ENCODE results near the gene ADI1. TPM values are rescaled to one million over a fixed set of nuclear protein-coding genes. Genes with fewer than 3 reads are reported as not detected.

Gene ADI1
- total and polyA plus RNA-seq, 10 of the 15 experiments (the other 5 are each of a cell fraction or from before 2014, with no cell fraction given): 4.4 to 78.7 (median 17.2) TPM

- RAD21 ChIA-PET (ENCODE audit: unreplicated experiment): no interaction called here
- no peak overlapping the region for H3K4me2 ChIP-seq (ENCODE audit: control insufficient read depth, insufficient read depth)
- 83% methylated on average over 10 of the region's 10 CpGs for WGBS (ENCODE audit: insufficient coverage, insufficient replicate concordance, low lambda C conversion rate, missing lambda C conversion rate)
- BruUV-seq (replicated peaks): no TSS peak
- H3K4me1 ChIP-seq (ENCODE audit: control insufficient read depth, insufficient read depth, low read length): no peaks in the 10 kb centered on the region
- no peak overlapping the region for H3K4me3 ChIP-seq
- H2AFZ ChIP-seq (ENCODE audit: control insufficient read depth, low read depth, low read length): no peak overlapping the region
- intact Hi-C loops (cut with micrococcal nuclease; ENCODE audit: unreplicated experiment): no loop called here
- DNase-seq (ENCODE audit: low read depth, low spot score) (no peak), ATAC-seq (no peak), FAIRE-seq (no peak)
- POLR2A ChIA-PET: no interaction called here
- H4K20me1 ChIP-seq (ENCODE audit: control insufficient read depth, insufficient read depth): no peaks in the 10 kb centered on the region
- H3K9ac ChIP-seq (ENCODE audit: control insufficient read depth, insufficient read depth, low read length): no peak overlapping the region
- SMC1A ChIA-PET (ENCODE audit: uncharacterized antibody, unreplicated experiment): no interaction called here
- no peak overlapping the region for H3K27ac ChIP-seq (ENCODE audit: control insufficient read depth, insufficient read depth)
- no peaks in the 10 kb centered on the region for H3K79me2 ChIP-seq (ENCODE audit: control insufficient read depth, insufficient read depth, low read length)
- H3K9me3 ChIP-seq (replicated peaks; ENCODE audit: control insufficient read depth, insufficient read depth, low read length): no peaks in the 10 kb centered on the region
- CTCF ChIA-PET: no interaction called here
- TF ChIP-seq SRF (IDR thresholded peaks at IDR 0.05; ENCODE audit: low read depth in 2 of 2, low read length in 2 of 2): no peak
- TF ChIP-seq SUZ12 (IDR thresholded peaks at IDR 0.05; ENCODE audit: unreplicated experiment): no peak
- H3K27me3 ChIP-seq (replicated peaks in 1 of 2; ENCODE audit: control insufficient read depth in 2 of 2, insufficient read depth in 2 of 2, low read length in 1 of 2): no peaks in the 10 kb centered on the region
- H3K36me3 ChIP-seq (ENCODE audit: control insufficient read depth in 2 of 2, insufficient read depth in 2 of 2, low read length in 1 of 2): no peaks in the 10 kb centered on the region
- in situ Hi-C loops (cut with MboI): no loop called here
These were observed 31.9 kb downstream of the ADI1 start for GRCh38 chr2:3487432-3487831.

- FAIRE-seq (no peak), ATAC-seq (no peak), DNase-seq (ENCODE audit: low read depth, low spot score) (no peak)
- Histone ChIP-seq H3K4me3 (no peak overlapping the region), H3K4me2 (ENCODE audit: control insufficient read depth, insufficient read depth) (no peak overlapping the region), H3K36me3 (ENCODE audit: control insufficient read depth in 2 of 2, insufficient read depth in 2 of 2, low read length in 1 of 2) (no peaks in the 10 kb centered on the region; a peak in 1 of 4 replicates), H3K9me3 (replicated peaks; ENCODE audit: control insufficient read depth, insufficient read depth, low read length) (no peaks in the 10 kb centered on the region), H3K4me1 (ENCODE audit: control insufficient read depth, insufficient read depth, low read length) (no peaks in the 10 kb centered on the region), H2AFZ (ENCODE audit: control insufficient read depth, low read depth, low read length) (no peak overlapping the region), H3K79me2 (ENCODE audit: control insufficient read depth, insufficient read depth, low read length) (no peaks in the 10 kb centered on the region), H3K9ac (ENCODE audit: control insufficient read depth, insufficient read depth, low read length) (no peak overlapping the region), H3K27me3 (replicated peaks in 1 of 2; ENCODE audit: control insufficient read depth in 2 of 2, insufficient read depth in 2 of 2, low read length in 1 of 2) (no peaks in the 10 kb centered on the region), H3K27ac (ENCODE audit: control insufficient read depth, insufficient read depth) (no peak overlapping the region), H4K20me1 (ENCODE audit: control insufficient read depth, insufficient read depth) (no peaks in the 10 kb centered on the region)
- peak; percentile 15 for TF ChIP-seq BCL3 (IDR thresholded peaks at IDR 0.05; ENCODE audit: borderline replicate concordance, insufficient read depth, low read depth, low read length, poor library complexity, severe bottlenecking)
- TF ChIP-seq NR2C2 (IDR thresholded peaks at IDR 0.05; ENCODE audit: borderline replicate concordance, control insufficient read depth, insufficient read length, low read depth): no peak
- CTCF ChIA-PET: no interaction called here
- POLR2A ChIA-PET: no interaction called here
- SMC1A ChIA-PET (ENCODE audit: uncharacterized antibody, unreplicated experiment): no interaction called here
- RAD21 ChIA-PET (ENCODE audit: unreplicated experiment): no interaction called here
- in situ Hi-C loops (cut with MboI) (no loop called here), intact Hi-C loops (cut with micrococcal nuclease; ENCODE audit: unreplicated experiment) (no loop called here)
- BruUV-seq (replicated peaks): no TSS peak
- 66% methylated on average over 8 of the region's 9 CpGs for WGBS (ENCODE audit: insufficient coverage, insufficient replicate concordance, low lambda C conversion rate, missing lambda C conversion rate)
These were observed 32.3 kb downstream of the ADI1 start for GRCh38 chr2:3487028-3487425.
